Stomach (tissue), 4 donors: ENCODE results near the gene PTPRC.

Experiments
- CTCF ChIP-seq, 7 experiments: fragments of 450-650 bp in 4 of 7; fragments of 200-600 bp in 3 of 7; sonication (generic) in 3 of 7; IDR thresholded peaks; one replicate each; pipeline ENCODE4 v1.5.1; 2016 to 2019; ENCODE audit warnings: antibody characterized with exemption in 7 of 7, control low read depth in 2 of 7, mild to moderate bottlenecking in 1 of 7
- EP300 ChIP-seq: sonication (generic); formaldehyde crosslinking; IDR thresholded peaks from one replicate; pipeline ENCODE4 v1.6.1; 2017; ENCODE audit warnings: antibody characterized with exemption
- POLR2A ChIP-seq, 4 donors: fragments of 450-650 bp; IDR thresholded peaks; one replicate each; pipeline ENCODE4 v1.6.1; 2016; ENCODE audit warnings: antibody characterized with exemption in 4 of 4, control low read depth in 2 of 4, mild to moderate bottlenecking in 1 of 4, moderate library complexity in 1 of 4
- POLR2AphosphoS5 ChIP-seq, 3 donors: sonication (generic); formaldehyde crosslinking; IDR thresholded peaks; one replicate each; pipeline ENCODE4 v1.6.1; 2016; ENCODE audit warnings: antibody characterized with exemption in 3 of 3

DNA sequence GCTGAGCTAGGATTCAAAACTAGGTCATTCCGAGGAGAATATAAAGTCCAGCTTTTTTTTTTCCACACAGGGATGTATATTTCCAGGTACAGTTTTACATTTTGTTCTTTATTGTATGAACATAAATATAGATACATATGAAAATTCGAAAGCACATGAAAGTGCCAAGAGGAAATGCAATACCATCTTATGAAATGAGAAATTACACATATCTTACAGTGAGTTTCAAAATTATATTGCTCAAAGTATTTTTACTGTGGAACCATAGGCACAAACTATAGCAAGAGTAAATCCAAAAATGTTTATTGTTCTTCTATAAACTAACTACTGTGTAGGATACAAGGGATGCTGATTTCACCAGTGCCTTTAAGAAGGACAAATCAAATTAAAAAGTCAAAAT lies 39.0 kb downstream of the PTPRC start:
- TF ChIP-seq CTCF (IDR thresholded peaks at IDR 0.05): no peak
- no peak for TF ChIP-seq POLR2AphosphoS5 (IDR thresholded peaks at IDR 0.05)
- no peak for TF ChIP-seq POLR2A (IDR thresholded peaks at IDR 0.05)
- no peak for TF ChIP-seq EP300
